HT-29 (cell line): ENCODE measurements around the gene CAMK4. TPM values are rescaled to one million over a fixed set of nuclear protein-coding genes. Genes with fewer than 3 reads are reported as not detected.

Experiments used
- DNase-seq: peaks from one replicate; pipeline ENCODE4 v3.0.0-alpha.2; 2015; ENCODE audit warnings: low spot score
- total RNA-seq: library from RNA; depleted of rRNA; stranded (reverse); fragments of >200 nt; shearing (Covaris generic); gene quantifications from 2 replicates; pipeline ENCODE4 v1.2.3, GENCODE V29; 2014

Gene CAMK4
- total RNA-seq, 1 experiment from 2014 or later, result not detected

DNA sequence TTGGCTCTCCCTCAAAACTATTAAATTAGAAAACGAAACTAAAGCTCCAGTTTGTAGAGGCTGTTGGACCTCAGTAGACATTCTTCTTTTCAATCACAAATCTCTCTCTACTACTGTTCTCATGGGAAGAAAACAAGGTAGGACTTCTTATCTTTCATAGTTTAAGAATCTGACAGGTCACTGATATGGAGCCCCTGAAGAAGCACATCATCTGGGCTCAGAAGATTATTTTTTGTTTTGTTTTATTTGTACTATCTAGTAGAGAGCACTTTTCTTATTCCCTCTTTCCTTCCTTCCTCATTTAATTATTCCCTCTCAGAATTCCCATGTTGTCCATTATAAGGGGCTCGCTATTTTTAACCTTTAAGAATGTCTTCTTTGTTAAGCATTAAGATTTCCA, 261.9 kb downstream of the CAMK4 start:
- DNase-seq, result no peak

DNA sequence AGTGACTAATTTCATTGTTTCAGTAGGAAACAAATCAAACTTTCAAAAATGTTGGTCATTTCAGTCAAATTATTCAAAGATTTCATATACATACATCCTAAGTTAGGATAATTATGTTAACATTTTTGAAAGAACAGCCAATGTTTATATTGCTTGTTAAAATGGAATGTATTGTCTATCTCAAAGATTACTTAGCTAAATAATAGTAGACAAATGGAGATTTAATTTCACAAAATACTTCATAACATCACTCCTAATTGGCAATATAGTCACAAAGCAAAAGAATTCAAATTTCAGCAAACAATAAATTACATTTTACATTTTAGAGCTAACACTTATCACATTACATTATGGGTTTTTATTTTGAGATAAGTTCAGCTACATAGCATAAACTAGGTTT, 262.7 kb downstream of the CAMK4 start:
- DNase-seq, result no peak

DNA sequence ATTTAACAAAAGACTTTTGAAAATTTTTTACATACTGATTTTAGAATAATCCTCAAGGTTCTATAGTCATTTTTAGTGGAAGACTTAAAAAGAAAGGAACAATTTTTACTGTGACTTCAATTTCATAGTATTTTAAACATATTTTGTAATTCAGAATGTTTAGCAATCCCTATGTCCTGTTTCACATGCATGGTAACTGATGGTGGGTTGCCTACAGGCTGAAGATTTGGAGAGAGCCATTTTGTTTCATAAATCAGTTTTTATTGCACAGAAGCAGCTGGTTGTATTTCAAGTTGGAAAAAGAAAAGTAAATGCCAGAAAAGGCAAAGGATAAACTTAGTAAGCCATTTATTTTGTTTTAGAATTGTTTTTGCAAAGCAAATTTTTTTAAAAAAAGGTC, 264.2 kb downstream of the CAMK4 start:
- DNase-seq, result no peak

DNA sequence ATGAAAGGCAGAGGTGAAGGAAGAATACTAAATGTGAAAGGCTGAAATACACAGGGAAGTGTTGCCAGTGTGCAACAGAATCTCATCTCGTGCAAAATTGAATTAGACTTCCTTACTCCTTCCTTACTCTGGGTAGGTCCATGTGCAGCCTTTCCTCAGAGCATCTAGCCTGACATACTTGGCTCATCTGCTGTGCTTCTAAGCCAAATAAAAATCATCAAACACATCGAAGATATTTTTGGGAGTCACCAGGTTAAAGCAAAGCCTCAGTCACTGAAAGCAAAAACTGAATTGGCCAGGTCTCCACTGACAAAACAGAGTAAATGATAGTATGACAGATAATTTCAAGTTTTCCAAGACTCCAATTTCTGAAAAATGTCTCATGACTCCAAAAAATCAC, 268.8 kb downstream of the CAMK4 start:
- no peak for DNase-seq

DNA sequence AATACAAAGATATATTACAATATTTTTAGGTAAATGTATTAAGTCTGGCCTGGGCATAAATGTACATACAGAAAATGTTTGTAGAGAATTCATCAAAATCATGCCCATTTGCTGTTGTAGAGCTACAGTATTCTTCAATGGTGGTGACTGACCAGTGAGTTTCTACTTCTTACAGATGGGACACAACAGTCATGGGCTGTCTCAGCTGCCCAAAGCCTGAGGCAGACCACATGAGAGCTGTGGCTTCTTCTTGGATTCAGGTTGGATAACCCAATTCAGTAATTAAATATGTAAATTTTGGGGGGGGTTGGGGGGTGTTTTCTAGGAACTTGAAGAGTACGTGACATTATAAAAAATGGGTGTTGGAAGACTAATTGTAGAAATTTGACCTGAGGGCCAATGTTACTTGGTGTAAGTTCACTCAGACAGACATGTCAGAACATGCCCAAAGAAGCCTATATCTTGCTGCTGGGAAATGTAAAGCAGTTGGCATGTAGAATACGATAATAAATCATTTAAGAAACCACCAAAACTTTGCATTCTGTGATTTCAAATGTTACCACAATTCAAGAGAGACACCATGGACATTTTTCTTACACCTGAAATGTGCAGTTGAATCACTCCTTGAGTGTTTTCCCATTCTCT, 270.3 kb downstream of the CAMK4 start:
- no peak for DNase-seq

DNA sequence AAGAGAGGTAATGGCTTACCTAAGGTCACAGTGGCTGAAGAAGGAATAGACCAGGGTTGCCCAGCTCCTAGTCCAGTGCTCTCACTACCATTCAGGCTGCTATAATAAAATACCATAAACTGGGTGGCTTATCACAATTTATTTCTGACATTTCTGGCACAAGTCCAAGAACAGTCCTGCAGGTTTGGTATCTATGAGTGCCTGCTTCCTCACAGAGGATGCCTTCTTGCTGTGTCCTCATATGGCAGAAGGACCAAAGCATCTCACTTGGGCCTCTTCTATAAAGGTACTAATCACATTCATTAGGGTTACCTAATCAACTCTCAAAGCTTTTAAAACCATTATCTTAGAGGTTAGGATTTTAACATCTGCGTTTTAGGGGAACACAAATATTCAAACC, 271.0 kb downstream of the CAMK4 start:
- no peak for DNase-seq

DNA sequence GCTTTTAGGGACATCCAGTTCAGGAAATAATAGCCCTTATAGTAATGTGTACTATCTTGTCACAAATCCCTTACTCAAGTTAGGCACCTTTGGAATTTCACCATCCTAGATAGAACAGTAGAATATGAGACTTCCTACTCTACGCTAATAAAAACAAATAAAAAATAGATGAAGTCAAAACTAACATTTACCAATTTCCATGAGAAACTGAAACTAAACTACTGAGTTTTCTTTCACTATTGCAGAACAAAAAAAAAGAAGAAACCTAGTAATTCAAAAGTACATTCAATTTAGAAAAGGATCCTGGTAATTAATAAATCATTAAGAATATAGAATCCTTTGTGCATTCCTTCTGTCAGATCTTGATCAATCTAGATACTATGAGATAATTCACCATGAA, 274.2 kb downstream of the CAMK4 start:
- no peak for DNase-seq

DNA sequence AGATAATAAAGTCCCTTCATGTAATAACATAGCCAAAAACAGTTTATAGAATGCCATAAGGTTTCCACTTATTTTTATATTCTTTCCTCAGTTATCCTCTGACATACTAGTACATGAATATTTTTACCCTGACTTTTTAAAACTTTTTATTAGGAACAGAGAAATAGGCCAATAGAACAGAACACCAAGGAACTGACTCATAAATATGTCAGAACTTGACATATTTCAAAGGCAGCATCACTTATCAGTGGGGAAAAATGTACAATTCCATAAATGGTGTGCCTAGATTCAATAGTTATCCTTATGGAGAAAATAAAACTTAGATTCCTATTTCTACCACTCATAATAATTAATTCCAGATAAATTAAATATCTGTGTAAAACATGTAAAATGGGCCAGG, 278.8 kb downstream of the CAMK4 start:
- no peak for DNase-seq

DNA sequence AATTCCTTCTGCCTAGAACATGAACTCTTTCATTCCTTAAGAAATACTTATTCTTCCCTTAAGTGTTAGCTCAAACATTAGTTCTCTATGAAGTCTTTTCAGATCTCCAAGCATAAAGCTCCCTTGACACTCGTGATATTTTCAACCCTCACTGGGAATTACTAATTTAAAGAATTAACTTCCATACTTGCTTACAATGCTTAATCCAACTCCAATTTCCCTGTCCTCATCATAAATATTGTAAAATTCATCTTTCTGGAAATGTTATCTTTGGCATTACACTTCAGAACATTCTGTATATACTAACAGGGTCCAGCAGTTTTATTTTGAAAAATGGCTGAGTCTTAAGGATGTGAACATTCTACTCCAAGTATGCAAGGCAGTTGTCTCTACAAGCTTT, 280.9 kb downstream of the CAMK4 start:
- DNase-seq, result no peak

DNA sequence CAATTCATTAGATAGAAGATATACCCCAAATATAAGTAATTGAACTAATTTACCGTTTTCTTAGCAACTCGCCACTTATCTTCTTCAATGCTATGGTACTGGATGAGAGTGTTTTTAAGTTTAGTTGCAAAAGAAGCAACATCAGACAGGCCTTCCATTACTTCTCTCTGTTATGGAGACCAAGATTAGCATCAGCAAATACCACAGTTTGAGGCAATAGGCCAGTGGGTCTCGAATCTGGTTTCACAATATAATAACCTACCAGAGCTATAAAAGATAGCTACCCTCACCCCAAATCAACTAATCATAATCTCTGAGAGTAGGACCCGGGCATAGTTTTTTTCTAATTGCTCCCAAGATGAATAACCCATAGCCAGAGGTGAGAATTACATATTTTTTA, 283.1 kb downstream of the CAMK4 start:
- DNase-seq, result no peak

DNA sequence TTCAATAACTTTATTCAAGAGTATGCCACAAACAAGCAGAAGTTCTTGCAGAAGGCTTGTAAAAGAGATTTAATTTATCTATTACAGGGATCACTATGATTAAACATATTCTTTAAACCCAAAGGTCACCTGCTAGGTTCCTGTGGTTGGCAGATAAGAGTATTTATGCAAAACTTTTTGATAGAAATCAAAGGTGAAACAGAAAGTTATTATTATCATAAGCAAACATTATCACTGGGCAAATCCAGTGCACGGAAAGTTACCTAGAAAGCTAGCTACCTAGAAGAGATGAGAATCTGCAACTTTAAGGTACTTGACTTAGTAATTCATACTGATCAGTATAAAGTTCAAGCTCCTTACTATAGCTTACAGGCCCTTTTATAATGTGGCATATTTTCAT, 284.9 kb downstream of the CAMK4 start:
- no peak for DNase-seq

DNA sequence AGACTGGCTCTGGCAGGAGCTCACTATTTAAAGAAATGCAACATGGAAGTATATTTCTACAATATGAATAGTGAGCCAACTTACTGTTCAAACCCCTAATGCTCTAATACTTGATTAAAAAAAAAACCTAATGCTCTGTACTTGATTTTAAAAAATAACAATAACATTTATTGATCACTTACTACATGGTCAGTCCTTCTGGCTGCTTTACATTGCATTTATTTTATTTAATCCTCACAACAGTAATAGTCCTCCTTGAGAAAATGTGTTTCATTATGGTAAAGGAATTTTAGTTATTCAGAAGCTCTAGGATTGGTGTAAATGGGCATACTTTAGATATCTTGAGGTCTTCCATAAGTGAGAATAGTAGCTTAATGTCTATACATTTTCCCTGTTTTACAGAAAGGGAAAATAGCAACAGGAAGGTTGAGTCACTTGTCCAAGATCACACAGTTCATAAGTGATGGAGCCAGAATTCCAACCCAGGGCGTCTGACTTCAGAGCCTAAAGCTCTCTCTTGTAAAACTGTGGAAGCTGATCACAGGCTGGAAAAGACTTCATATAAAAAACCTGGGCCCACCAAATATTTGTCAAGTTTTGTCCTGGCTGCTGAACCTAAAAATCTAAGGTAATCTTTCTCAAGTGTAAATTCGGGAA, 287.1 kb downstream of the CAMK4 start:
- no peak for DNase-seq

DNA sequence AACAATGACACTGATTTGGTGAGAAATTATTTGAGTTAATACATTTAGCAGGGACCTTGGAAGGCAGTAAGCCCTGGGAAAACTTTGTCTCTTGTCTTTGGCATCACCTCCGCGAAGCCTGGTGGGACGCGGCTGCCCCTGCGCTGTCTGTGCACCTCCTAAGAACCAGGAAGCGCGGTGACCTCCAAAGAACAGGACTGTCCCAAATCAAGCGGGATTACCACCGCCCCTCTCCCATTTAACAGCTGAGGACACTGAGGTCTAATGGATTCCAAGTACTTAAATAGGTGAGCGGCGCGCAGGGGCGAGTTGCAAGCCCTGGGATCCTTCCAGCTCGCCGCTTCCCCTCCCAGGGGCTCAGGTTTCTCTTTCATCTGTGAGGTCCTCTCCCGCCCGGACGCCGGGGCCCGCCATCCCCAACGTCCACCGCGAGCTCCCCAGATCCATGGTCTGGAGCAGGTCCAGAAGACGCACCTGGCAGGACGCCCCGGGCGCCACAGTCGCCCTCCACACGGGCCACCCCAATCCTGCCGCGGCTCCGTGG, 287.7 kb downstream of the CAMK4 start:
- DNase-seq, result peak; percentile 39

DNA sequence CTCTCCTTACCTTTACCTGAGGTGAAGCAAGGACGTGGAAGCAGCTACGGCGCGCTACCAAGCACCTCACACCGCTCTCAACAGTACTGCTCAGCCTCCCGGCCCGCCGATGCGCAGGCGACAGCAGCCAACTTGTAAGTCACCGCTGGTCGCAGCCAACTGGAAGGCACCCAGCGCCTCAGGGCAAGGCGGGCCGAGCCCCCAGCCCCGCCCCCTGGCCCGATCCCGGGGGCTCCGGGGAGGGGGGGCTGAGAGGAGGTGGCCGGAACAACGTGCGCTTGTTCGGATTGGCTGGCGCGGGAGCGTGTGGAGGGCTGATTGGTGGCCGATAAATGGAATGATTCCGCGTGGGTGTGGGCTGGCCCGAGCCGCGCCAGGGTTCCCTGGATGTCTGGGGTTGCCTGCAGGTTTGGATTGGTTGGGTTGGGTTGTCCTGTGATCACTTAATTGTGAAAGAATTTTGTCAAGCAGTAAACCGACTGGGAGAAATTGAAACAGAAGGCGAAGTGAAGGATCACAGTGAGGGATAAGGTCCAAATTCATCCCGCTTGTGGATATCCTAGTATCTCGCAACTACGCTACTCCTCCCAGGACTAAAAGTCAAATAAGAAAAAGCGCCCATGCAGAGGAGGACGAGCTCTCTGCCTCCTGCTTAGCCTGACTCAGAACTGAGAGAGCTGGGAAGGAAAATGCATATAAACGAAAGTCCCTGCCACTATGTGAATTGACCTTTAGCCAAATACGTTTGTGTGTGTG, 288.4 kb downstream of the CAMK4 start, which contains the start of gene STARD4:
Gene STARD4 (minus strand): TSS at position 161 of the 756 bp plus-strand sequence. CDS start 5,102 bp downstream, outside the sequence.
- peak; percentile 95 for DNase-seq

DNA sequence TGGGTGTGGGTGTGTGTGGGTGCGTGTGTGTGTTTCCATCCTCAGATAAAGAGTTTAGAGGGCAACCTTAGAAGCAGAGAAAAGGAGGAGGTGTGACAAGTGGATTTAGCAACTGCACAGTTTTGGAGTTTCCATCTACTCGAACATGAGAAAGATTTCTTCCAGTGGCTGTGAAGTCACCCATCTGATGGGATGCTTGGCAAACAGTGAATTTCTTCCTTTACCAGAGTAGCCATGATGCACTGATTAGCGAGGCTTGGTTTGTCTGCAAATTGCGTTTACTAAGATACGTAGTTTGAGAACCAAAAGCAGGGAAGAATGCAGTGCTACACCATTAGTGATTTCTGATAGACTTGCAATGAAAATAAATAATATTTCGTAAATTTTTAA, 288.9 kb downstream of the CAMK4 start:
- DNase-seq, result no peak

DNA sequence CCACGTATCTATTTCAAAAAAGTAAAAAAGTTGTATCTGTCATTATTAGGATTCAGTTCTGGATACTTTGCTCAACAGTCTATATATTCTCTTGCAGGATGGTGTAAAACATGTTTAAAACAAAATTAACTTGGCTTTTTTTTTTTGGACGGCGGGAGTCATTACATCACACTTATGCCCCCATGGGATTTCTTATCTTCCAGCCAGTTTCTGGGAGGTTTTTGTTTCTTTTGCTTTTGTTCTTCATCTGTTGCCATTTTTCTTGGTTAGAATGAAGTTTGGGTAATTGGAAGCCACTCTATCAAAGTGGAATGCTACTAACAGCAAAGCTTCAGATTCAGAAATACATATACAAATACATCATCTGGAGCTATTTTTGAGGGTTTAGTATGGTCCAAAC, 289.9 kb downstream of the CAMK4 start:
- no peak for DNase-seq

DNA sequence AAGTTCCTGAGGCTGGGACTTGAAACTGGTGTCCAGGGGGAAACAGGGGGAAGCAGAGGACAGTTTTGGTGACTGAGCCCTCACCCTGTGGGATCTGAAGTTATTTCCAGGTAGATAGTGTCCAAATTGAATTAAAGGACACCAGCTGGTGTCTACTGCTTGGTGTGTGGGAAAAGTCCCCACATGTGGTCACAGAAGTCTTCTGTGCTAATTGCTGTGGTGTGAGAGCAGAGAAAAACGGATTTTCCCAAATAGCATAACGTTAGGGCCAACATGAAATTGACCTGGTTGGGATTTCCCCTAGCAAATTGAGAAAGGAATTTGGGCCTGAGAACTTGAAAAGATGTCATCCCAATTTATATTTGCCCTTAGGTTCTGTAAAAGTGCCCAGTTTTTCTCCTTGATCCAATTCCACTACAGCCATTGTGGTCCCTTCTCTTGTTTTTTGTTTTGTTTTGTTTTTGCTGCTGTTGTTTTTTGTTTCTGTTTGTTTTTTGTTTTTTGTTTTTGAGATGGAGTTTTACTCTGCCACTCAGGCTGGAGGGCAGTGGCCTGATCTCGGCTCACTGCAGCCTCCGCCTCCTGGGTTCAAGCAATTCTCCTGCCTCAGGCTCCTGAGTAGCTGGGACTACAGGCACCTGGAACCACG, 293.8 kb downstream of the CAMK4 start:
- no peak for DNase-seq

DNA sequence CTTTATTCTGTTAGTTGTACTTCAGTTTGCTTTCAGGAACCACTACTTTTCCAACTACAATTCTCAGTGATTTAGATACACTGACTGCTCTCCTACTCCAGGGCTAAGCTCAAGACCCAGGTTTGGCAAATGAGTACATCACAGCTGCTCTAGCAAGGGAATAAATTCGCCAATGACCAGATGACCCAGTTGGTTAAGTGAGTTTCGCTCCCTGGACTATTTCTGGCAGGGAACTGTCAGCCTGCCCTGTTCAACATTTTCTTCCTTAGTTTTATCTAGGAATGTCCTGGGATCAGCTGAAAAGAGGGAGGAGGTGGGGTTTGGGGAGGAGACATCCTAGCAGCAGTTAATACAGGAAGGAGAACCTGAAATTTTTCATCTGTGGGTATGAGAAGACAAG, 294.6 kb downstream of the CAMK4 start:
- DNase-seq, result no peak

DNA sequence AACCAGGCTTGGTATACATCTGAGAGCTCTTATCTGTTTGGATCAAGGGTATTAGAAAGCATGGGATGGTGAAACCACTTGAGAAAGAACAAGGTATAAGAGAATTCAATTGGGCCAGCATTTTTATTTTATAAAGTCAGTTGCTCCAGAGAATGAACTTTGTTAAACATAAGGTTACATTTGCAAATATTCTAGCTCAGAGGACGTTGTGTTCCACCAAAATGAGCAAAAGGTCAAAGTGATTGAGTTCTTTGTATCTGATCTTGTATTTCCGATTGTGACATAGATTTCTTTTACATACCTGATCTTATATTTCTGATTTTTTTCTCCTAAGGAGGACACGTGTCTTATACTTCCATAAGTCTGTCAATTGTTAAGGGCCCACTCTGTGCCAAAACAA, 296.7 kb downstream of the CAMK4 start:
- no peak for DNase-seq

DNA sequence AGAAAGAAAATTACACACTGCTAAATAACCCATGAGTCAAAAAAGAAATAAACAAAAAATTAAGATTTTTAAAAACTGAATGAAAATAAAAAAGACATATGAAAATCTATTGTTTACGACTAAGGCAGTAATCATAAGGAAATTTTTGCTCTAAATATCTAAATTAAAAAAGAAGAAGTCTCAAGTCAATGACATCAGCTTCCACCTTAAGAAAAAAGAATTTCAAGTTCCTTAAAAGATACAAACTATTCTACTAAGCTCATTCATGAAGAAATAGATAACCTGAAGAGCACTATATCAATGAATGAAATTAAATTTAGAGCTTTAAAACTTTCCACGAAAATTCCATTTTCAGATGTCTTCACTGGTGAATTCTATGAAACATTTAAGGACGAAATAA, 303.9 kb downstream of the CAMK4 start:
- DNase-seq, result no peak

DNA sequence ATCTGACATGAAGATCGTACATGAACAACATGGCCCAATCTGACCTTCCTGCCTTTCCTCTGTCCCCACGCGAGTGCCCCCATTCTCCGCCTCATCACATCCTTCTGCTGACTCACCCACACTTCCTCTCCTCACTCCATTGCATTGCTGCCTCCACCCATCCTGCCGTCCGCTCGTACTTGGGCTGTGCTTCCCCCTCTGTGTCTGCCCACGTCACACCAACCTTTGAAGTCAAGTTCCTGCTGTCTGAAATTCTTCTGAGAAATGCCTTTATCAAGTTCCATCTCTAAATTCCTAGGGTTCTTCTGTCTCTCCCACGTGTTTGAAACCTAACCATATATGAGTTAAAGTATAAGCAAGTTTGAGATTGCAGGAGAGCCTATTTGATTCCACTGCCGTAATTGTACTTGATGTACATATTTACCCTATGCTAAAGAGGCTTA, 306.1 kb downstream of the CAMK4 start:
- DNase-seq, result peak; percentile 66
